ENCODE data around the gene SPATA2L.
A peak's percentile ranks its signal among the peaks of the same experiment; 100 is the strongest.

SPATA2L gene

GRCh38 chr16:89729863-89730593 lies 28.5 kb upstream of the SPATA2L start:
- no peak for DNase-seq (ENCODE audit: extremely low read depth in 1 of 2, low read depth in 1 of 2)

GRCh38 chr16:89729293-89729692 lies 27.8 kb upstream of the SPATA2L start:
- DNase-seq (ENCODE audit: extremely low read depth in 1 of 2, low read depth in 1 of 2) = no peak

GRCh38 chr16:89727406-89728120 lies 26.1 kb upstream of the SPATA2L start:
- DNase-seq (ENCODE audit: extremely low read depth in 1 of 2, low read depth in 1 of 2) = no peak

- DNase-seq (ENCODE audit: extremely low read depth in 1 of 2, low read depth in 1 of 2) = peak; percentile 64 to 77
Measured at GRCh38 chr16:89723279-89724250, 22.1 kb upstream of the SPATA2L start.

GRCh38 chr16:89722392-89723278 lies 21.1 kb upstream of the SPATA2L start:
- peak in 1 of 2 donors; percentile 56 for DNase-seq (ENCODE audit: extremely low read depth in 1 of 2, low read depth in 1 of 2)

- DNase-seq (ENCODE audit: extremely low read depth in 1 of 2, low read depth in 1 of 2) = peak; percentile 77 to 80
Measured at GRCh38 chr16:89721546-89722391, 20.3 kb upstream of the SPATA2L start.

- peak in 1 of 2 donors; percentile 82 for DNase-seq (ENCODE audit: extremely low read depth in 1 of 2, low read depth in 1 of 2)
Measured at GRCh38 chr16:89720813-89721545, 19.5 kb upstream of the SPATA2L start, which contains the start of the genes VPS9D1 and ZNF276. TSS of gene VPS9D1 (minus strand) at chr16:89720898. CDS start at chr16:89720861, 37 bp downstream. TSS of gene ZNF276 (plus strand) at chr16:89721537. CDS start at chr16:89721641, 104 bp downstream.

- DNase-seq (ENCODE audit: extremely low read depth in 1 of 2, low read depth in 1 of 2) = no peak
Measured at GRCh38 chr16:89720551-89720812, 19.0 kb upstream of the SPATA2L start.

- no peak for DNase-seq (ENCODE audit: extremely low read depth in 1 of 2, low read depth in 1 of 2)
Measured at GRCh38 chr16:89717688-89718505, 16.4 kb upstream of the SPATA2L start.

GRCh38 chr16:89716916-89717687 lies 15.6 kb upstream of the SPATA2L start:
- DNase-seq (ENCODE audit: extremely low read depth in 1 of 2, low read depth in 1 of 2) = no peak

GRCh38 chr16:89716493-89716892 lies 15.0 kb upstream of the SPATA2L start:
- DNase-seq (ENCODE audit: extremely low read depth in 1 of 2, low read depth in 1 of 2) = no peak

- no peak for DNase-seq (ENCODE audit: extremely low read depth in 1 of 2, low read depth in 1 of 2)
Measured at GRCh38 chr16:89712274-89712781, 10.8 kb upstream of the SPATA2L start.

GRCh38 chr16:89711601-89712273 lies 10.2 kb upstream of the SPATA2L start:
- DNase-seq (ENCODE audit: extremely low read depth in 1 of 2, low read depth in 1 of 2) = peak; percentile 50 to 61

- DNase-seq (ENCODE audit: extremely low read depth in 1 of 2, low read depth in 1 of 2) = no peak
Measured at GRCh38 chr16:89710709-89711564, 9.4 kb upstream of the SPATA2L start.

GRCh38 chr16:89709716-89710432 lies 8.4 kb upstream of the SPATA2L start:
- DNase-seq (ENCODE audit: extremely low read depth in 1 of 2, low read depth in 1 of 2) = no peak
